Astrocyte of the spinal cord (primary cell): ENCODE results near the gene UFC1.

Experiments used
- DNase-seq: peaks from one replicate; pipeline ENCODE4 v3.0.0; 2011; ENCODE audit warnings: low read depth, low spot score
- H3K4me3 ChIP-seq: 2 replicates; pipeline ENCODE4 v1.5.1; 2011; ENCODE audit warnings: low read depth, mild to moderate bottlenecking, low read length, moderate library complexity
- in situ Hi-C: cut with HindIII; loops from 2 replicates; pipeline ENCODE4 v1.10.0; 2017; ENCODE audit warnings: low sequenced_read_pairs
- TF ChIP-seq, protein P1 (sequence below): IDR thresholded peaks from 2 replicates; pipeline ENCODE4 v1.5.1; 2012; ENCODE audit warnings: low read depth, mild to moderate bottlenecking, low read length, inconsistent platforms

UFC1 gene

GRCh38 chr1:161195171-161195570, 41.4 kb downstream of the UFC1 start:
- TF ChIP-seq, protein P1, sequence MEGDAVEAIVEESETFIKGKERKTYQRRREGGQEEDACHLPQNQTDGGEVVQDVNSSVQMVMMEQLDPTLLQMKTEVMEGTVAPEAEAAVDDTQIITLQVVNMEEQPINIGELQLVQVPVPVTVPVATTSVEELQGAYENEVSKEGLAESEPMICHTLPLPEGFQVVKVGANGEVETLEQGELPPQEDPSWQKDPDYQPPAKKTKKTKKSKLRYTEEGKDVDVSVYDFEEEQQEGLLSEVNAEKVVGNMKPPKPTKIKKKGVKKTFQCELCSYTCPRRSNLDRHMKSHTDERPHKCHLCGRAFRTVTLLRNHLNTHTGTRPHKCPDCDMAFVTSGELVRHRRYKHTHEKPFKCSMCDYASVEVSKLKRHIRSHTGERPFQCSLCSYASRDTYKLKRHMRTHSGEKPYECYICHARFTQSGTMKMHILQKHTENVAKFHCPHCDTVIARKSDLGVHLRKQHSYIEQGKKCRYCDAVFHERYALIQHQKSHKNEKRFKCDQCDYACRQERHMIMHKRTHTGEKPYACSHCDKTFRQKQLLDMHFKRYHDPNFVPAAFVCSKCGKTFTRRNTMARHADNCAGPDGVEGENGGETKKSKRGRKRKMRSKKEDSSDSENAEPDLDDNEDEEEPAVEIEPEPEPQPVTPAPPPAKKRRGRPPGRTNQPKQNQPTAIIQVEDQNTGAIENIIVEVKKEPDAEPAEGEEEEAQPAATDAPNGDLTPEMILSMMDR = no peak
- no peak overlapping the region for H3K4me3 ChIP-seq
- DNase-seq = no peak
- in situ Hi-C loops = no loop called here

GRCh38 chr1:161196111-161196510, 42.3 kb downstream of the UFC1 start:
- in situ Hi-C loops = no loop called here
- TF ChIP-seq, protein P1 = no peak
- no peak overlapping the region for H3K4me3 ChIP-seq
- DNase-seq = no peak

DNA sequence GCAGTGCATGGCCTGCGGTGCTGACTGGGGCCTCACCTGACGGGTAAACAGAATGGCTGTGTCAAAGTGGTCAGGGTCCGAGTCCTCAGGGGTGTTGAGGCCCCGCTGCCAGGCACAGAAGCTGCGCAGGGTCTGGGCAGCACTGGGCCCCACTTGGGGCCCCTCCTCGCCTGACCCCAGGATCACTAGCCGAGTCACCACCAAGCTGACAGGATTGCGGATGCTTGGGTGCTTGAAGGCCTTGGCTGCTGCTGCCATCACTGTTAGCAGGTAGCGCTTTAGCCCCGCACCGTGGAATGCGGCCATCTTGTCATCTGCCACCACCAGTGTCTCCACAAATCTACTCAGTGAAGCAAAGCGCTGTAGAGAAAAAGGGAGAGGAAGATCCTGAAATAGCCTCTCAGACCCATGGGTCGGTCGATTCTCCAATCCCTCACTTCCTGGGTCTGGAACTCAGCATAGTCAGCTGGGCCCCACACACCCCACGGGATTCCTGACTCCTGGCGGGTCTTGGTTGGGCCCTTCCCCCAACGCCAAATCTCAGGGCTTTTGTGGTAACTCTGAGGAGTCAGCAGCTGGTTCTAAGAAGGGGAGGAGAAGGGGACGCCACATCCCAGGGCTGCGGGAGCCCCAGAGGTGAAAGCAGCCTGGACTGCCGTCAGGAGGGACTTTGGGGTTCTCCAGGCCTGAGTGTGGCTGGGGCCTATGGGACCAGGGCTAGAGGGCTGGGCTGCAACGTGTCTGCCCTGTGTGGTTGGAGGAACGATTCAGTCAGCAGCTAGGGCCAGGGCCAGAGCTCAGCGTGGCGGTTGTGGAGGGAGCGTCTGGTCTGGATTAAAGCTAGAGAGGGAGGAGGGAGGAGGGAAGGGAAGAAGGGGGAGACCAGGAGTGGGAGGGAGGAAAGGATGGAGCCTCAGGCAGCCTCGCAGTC, 43.0 kb downstream of the UFC1 start:
- DNase-seq = peak; percentile 65
- TF ChIP-seq, protein P1 = no peak
- peak overlapping the region; percentile 9 for H3K4me3 ChIP-seq
- in situ Hi-C loops = no loop called here

DNA sequence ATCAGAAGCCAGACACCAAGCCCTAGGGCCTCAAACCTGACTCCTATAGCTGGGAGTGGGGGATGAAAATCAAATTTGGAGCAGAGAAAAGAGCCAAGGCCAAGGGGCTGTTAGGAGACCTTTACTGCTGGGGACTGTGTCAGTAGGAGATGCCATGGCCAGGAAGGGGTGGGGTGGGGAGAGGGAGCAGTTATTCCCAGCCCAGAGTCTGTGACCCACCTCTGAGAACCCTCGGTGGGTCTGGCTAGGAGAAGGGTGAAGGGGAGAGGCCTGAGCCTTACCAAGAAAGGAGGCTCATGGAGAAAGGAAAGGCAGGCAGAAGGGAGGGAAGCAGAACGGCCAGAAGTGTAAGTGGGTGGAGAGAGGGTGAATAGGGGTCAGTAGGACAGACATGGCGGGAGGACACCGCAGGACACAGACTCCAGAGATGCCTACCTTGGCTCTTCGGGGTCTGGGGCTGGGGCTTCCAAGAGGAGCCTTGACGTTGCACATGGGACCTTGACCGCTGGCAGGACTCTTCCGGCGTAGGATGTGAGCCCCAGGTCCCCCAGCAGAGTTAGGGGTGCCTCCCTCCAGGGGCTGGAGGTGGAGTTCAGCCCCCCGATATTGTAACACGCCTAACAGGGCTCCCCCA, 43.9 kb downstream of the UFC1 start:
- peak; percentile 42 for DNase-seq
- TF ChIP-seq, protein P1 = no peak
- H3K4me3 ChIP-seq = peak overlapping the region; percentile 32
- in situ Hi-C loops = no loop called here

- peak; percentile 39 for DNase-seq
- H3K4me3 ChIP-seq = peak overlapping the region; percentile 32
- in situ Hi-C loops = no loop called here
- TF ChIP-seq, protein P1 = peak; percentile 18
Measured at GRCh38 chr1:161198194-161198896, 44.6 kb downstream of the UFC1 start.

GRCh38 chr1:161198897-161199431, 45.2 kb downstream of the UFC1 start, which contains the start of gene ADAMTS4:
Gene ADAMTS4, minus strand, starts transcription at chr1:161199054. Its CDS starts 427 bp downstream, at chr1:161198627.
- H3K4me3 ChIP-seq = peak within 1 kb of the TSS; percentile 32
- peak; percentile 46 for DNase-seq
- in situ Hi-C loops = no loop called here
- TF ChIP-seq, protein P1 = no peak
